Astrocyte (in vitro differentiated cells and primary cell): ENCODE data around the gene CCDC178. TPM values are rescaled to one million over a fixed set of nuclear protein-coding genes. Genes with fewer than 3 reads are reported as not detected.

Experiments used
- DNase-seq: peaks from one replicate; pipeline ENCODE4 v3.0.0-alpha.2; 2010; ENCODE audit warnings: low read depth
- FAIRE-seq: peaks from 2 replicates; lab custom pipeline; 2011; peaks lifted over from hg19 to GRCh38; lab: Jason Lieb, UNC
- H2AFZ ChIP-seq: 2 replicates; pipeline ENCODE4 v1.6.0; 2012; ENCODE audit warnings: low read depth, low read length, inconsistent platforms
- H3K27ac ChIP-seq: 2 replicates; pipeline ENCODE4 v1.5.1; 2011; ENCODE audit warnings: low read depth, low read length, inconsistent platforms
- H3K27me3 ChIP-seq: 2 replicates; pipeline ENCODE4 v1.6.0; 2011; ENCODE audit warnings: low read length, inconsistent platforms; ENCODE audit not compliant: insufficient read depth
- H3K36me3 ChIP-seq: 2 replicates; pipeline ENCODE4 v1.5.1; 2011; ENCODE audit warnings: low read length, inconsistent platforms; ENCODE audit not compliant: insufficient read depth
- H3K4me1 ChIP-seq: 2 replicates; pipeline ENCODE4 v1.5.1; 2011; ENCODE audit warnings: low read length, inconsistent platforms; ENCODE audit not compliant: insufficient read depth
- H3K4me2 ChIP-seq: 2 replicates; pipeline ENCODE4 v1.6.0; 2012; ENCODE audit warnings: low read length, inconsistent platforms
- H3K4me3 ChIP-seq: 2 replicates; pipeline ENCODE4 v1.5.1; 2011; ENCODE audit warnings: low read depth, mild to moderate bottlenecking, low read length, inconsistent platforms; ENCODE audit not compliant: insufficient read depth
- H3K79me2 ChIP-seq: 2 replicates; pipeline ENCODE4 v1.6.0; 2012; ENCODE audit warnings: mild to moderate bottlenecking, low read length, inconsistent platforms; ENCODE audit not compliant: insufficient read depth
- H3K9ac ChIP-seq: 2 replicates; pipeline ENCODE4 v1.6.0; 2012; ENCODE audit warnings: mild to moderate bottlenecking, low read length, inconsistent platforms
- H3K9me3 ChIP-seq: 2 replicates; pipeline ENCODE4 v1.5.1; 2012; ENCODE audit warnings: low read depth, mild to moderate bottlenecking, low read length, inconsistent platforms; ENCODE audit not compliant: insufficient read depth
- H4K20me1 ChIP-seq: 2 replicates; pipeline ENCODE4 v1.6.0; 2012; ENCODE audit warnings: low read length, inconsistent platforms; ENCODE audit not compliant: insufficient read depth
- H3K27ac Mint-ChIP-seq: one replicate; pipeline ENCODE4 v1.8.0; 2021; ENCODE audit warnings: mild to moderate bottlenecking, mixed read lengths; ENCODE audit not compliant: unreplicated experiment
- H3K27me3 Mint-ChIP-seq: one replicate; pipeline ENCODE4 v1.8.0; 2021; ENCODE audit warnings: low read depth, mixed read lengths; ENCODE audit not compliant: unreplicated experiment
- H3K36me3 Mint-ChIP-seq: one replicate; pipeline ENCODE4 v1.8.0; 2021; ENCODE audit warnings: low read depth, mixed read lengths; ENCODE audit not compliant: unreplicated experiment
- H3K4me1 Mint-ChIP-seq: one replicate; pipeline ENCODE4 v1.8.0; 2021; ENCODE audit warnings: low read depth, mixed read lengths; ENCODE audit not compliant: unreplicated experiment
- H3K4me3 Mint-ChIP-seq: one replicate; pipeline ENCODE4 v1.8.0; 2021; ENCODE audit warnings: mild to moderate bottlenecking, moderate library complexity, mixed read lengths; ENCODE audit not compliant: unreplicated experiment
- H3K9me3 Mint-ChIP-seq: one replicate; pipeline ENCODE4 v1.8.0; 2021; ENCODE audit warnings: mild to moderate bottlenecking, mixed read lengths; ENCODE audit not compliant: unreplicated experiment
- EZH2 ChIP-seq: IDR thresholded peaks from 2 replicates; pipeline ENCODE4 v1.6.1; 2012; ENCODE audit warnings: mild to moderate bottlenecking, low read length, inconsistent platforms; ENCODE audit not compliant: insufficient read depth
- total RNA-seq: library from RNA; stranded (reverse); gene quantifications from 2 replicates; pipeline ENCODE4 v1.2.1, GENCODE V29; 2021
- TF ChIP-seq, protein P1 (sequence below): IDR thresholded peaks from 2 replicates; pipeline ENCODE4 v1.5.1; 2011; ENCODE audit warnings: low read depth, mild to moderate bottlenecking, inconsistent platforms, low read length, moderate library complexity; ENCODE audit not compliant: insufficient read depth

CCDC178 gene
- total RNA-seq, 1 donor from 2014 or later = 0.30 TPM

DNA sequence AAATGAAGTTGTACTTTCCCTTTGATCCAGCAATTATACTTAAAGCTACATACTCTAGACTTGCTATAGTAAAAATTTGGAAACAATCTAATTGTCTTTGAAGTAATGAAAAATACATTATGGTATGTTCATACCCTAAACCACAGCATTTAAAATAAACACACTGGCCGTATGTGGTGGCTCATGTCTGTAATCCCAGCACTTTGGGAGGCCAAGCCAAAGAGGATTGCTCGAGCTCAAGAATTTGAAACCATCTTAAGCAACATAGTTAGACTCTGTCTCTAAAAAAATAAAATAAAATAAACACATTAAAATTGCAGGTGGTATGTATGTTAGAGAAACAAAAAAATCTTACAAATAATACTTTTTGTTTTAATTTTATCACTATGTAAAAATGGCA, 459.6 kb downstream of the CCDC178 start:
- Mint-ChIP-seq H3K4me3 (no peak overlapping the region), H3K4me1 (peaks cover 2% of the 10 kb centered on the region), H3K36me3 (no peaks in the 10 kb centered on the region), H3K27me3 (no peaks in the 10 kb centered on the region), H3K27ac (no peak overlapping the region), H3K9me3 (no peaks in the 10 kb centered on the region)
- no peaks in the 10 kb centered on the region for H3K36me3 ChIP-seq
- H3K4me2 ChIP-seq = peak overlapping the region; percentile 51
- no peak overlapping the region for H3K27ac ChIP-seq
- H2AFZ ChIP-seq = no peak overlapping the region
- H3K79me2 ChIP-seq = no peaks in the 10 kb centered on the region
- FAIRE-seq (no peak), DNase-seq (peak; percentile 32)
- H3K9me3 ChIP-seq = no peaks in the 10 kb centered on the region
- H3K4me3 ChIP-seq = no peak overlapping the region
- no peaks in the 10 kb centered on the region for H4K20me1 ChIP-seq
- H3K9ac ChIP-seq = no peak overlapping the region
- TF ChIP-seq, protein P1, sequence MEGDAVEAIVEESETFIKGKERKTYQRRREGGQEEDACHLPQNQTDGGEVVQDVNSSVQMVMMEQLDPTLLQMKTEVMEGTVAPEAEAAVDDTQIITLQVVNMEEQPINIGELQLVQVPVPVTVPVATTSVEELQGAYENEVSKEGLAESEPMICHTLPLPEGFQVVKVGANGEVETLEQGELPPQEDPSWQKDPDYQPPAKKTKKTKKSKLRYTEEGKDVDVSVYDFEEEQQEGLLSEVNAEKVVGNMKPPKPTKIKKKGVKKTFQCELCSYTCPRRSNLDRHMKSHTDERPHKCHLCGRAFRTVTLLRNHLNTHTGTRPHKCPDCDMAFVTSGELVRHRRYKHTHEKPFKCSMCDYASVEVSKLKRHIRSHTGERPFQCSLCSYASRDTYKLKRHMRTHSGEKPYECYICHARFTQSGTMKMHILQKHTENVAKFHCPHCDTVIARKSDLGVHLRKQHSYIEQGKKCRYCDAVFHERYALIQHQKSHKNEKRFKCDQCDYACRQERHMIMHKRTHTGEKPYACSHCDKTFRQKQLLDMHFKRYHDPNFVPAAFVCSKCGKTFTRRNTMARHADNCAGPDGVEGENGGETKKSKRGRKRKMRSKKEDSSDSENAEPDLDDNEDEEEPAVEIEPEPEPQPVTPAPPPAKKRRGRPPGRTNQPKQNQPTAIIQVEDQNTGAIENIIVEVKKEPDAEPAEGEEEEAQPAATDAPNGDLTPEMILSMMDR = no peak
- no peak for TF ChIP-seq EZH2
- H3K4me1 ChIP-seq = no peaks in the 10 kb centered on the region
- no peaks in the 10 kb centered on the region for H3K27me3 ChIP-seq

DNA sequence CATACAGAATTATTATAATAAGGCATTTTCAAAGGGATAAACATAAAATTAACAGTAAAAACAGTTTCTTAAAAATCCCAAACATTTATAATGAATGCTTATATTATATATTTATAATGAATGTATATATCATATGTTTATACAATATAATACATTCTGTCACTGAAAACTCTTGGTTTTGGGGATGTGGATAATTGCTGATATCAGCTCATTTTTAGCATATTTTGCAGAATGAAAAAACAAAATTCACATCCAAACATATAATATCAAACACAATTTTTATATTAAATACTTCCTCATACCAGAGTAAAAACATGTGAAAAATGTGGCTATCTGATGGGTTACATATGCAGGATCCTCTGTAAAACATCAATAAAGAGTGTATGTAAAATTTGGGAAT, 465.0 kb downstream of the CCDC178 start:
- FAIRE-seq (no peak), DNase-seq (no peak)
- H3K79me2 ChIP-seq = no peaks in the 10 kb centered on the region
- H3K4me1 Mint-ChIP-seq = peaks cover 4% of the 10 kb centered on the region
- no peaks in the 10 kb centered on the region for H3K27me3 Mint-ChIP-seq
- no peaks in the 10 kb centered on the region for H3K4me1 ChIP-seq
- no peak overlapping the region for H3K27ac ChIP-seq
- no peak overlapping the region for H3K4me2 ChIP-seq
- no peaks in the 10 kb centered on the region for H3K36me3 ChIP-seq
- no peak overlapping the region for H3K4me3 ChIP-seq
- H3K9me3 Mint-ChIP-seq = peaks cover 3% of the 10 kb centered on the region
- no peak overlapping the region for H3K4me3 Mint-ChIP-seq
- no peak overlapping the region for H3K9ac ChIP-seq
- H2AFZ ChIP-seq = no peak overlapping the region
- H3K27me3 ChIP-seq = no peaks in the 10 kb centered on the region
- H4K20me1 ChIP-seq = no peaks in the 10 kb centered on the region
- H3K27ac Mint-ChIP-seq = no peak overlapping the region
- TF ChIP-seq EZH2 = no peak
- TF ChIP-seq, protein P1 = no peak
- H3K9me3 ChIP-seq = no peaks in the 10 kb centered on the region
- no peaks in the 10 kb centered on the region for H3K36me3 Mint-ChIP-seq

DNA sequence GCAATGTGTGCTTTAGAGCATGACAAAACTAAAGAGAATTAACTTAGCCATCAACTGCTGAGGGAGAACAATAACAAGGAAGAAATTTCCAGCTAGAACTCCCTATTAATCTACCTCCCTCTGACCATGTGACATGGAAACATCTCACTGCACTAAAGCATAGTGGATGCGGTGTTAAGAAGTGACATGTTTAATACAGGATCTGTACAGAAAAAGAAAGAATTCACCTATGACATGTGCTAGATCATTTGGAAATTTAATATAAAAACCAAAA, 465.4 kb downstream of the CCDC178 start:
- FAIRE-seq = no peak

More for the DNA sequence above, 465.4 kb downstream of the CCDC178 start:
- H3K79me2 ChIP-seq = no peaks in the 10 kb centered on the region
- Mint-ChIP-seq H3K4me3 (no peak overlapping the region), H3K27me3 (no peaks in the 10 kb centered on the region), H3K36me3 (no peaks in the 10 kb centered on the region), H3K4me1 (peaks cover 4% of the 10 kb centered on the region), H3K27ac (no peak overlapping the region), H3K9me3 (peaks cover 3% of the 10 kb centered on the region)
- H3K27ac ChIP-seq = no peak overlapping the region
- no peak overlapping the region for H3K4me3 ChIP-seq
- H3K4me2 ChIP-seq = peak overlapping the region; percentile 51
- H2AFZ ChIP-seq = peak overlapping the region; percentile 9
- no peaks in the 10 kb centered on the region for H3K4me1 ChIP-seq
- H4K20me1 ChIP-seq = no peaks in the 10 kb centered on the region
- no peaks in the 10 kb centered on the region for H3K27me3 ChIP-seq
- TF ChIP-seq, protein P1 = no peak
- TF ChIP-seq EZH2 = no peak
- no peaks in the 10 kb centered on the region for H3K9me3 ChIP-seq
- DNase-seq = no peak
- H3K9ac ChIP-seq = no peak overlapping the region
- no peaks in the 10 kb centered on the region for H3K36me3 ChIP-seq
